Measurements from ENCODE around the gene GRK5.

The GRK5 gene

DNA sequence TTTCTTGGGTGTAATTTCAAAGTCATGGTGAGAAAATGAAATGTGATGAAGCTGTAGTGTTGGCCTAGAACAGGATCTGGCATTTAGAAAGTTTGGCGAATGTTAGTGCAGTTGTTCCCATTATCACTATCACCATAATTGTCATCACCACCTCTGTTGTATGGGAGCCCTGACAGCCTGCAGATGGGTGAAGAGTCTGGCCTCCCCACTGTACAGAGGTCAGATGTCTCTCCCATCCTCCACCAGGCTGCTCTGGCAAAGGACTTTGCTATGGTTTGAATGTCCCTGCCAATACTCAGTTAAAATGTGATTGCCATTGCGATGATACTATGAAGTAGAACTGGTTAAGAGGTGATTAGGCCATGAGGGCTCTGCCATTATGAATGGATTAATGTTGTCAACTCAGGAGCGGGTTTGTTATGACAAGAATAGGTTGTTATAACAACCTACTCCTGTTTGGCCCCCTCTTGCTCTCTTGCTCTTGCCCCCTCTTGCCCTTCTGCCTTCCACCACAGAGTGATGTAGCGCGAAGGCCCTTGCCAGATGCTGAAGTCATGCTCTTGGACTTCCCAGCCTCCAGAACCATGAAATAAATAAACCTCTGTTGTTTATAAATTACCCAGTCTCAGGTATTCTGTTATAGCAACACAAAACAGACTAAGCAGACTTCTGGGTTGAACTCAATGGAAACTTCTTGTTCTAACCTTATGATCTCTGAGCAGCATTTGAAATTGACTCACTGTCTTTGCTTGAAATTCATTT is 90.0 kb downstream of the GRK5 start:
- DNase-seq (ENCODE audit: low read depth in 2 of 2) = no peak

DNA sequence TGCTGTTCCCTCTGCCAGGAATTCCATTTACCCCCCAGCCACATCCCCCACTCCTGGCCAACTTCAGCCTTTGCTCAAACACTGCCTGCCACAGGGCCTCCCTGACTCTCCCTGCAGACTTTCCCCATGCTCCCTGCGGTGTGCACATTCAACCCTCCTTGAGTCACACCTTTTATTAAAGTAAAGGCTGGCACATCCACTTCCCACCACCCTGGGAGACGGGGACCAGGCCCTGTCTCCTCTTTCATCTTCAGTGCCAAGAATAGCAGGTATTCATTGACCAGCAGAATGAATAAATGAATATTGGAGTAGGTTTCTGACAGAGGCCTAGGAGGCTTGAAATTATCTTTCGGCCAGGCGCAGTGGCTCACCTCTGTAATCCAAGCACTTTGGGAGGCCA is 91.4 kb downstream of the GRK5 start:
- no peak for DNase-seq (ENCODE audit: low read depth in 2 of 2)

DNA sequence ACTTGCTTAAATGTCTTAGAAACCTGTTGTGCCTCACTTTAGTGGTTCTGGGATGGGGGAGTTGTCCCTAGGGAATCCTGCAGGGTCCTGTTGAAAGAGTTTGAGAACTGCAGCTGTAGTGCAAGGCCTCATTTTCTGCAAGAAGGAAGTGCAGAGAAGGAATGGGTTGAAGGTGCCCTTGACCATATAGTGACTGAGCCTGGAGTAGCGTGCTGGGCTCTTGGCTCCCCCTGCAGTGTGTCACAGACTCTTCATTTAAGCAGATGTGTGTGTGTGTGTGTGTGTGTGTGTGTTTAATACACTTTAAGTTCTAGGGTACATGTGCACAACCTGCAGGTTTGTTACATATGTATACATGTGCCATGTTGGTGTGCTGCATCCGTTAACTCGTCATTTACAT is 92.2 kb downstream of the GRK5 start:
- DNase-seq (ENCODE audit: low read depth in 2 of 2) = no peak

- peak; percentile 28 to 43 for DNase-seq (ENCODE audit: low read depth in 2 of 2)
Measured at GRCh38 chr10:119301397-119301796, 94.0 kb downstream of the GRK5 start.

- DNase-seq (ENCODE audit: low read depth in 2 of 2) = no peak
Measured at GRCh38 chr10:119302172-119302571, 94.8 kb downstream of the GRK5 start.

- DNase-seq (ENCODE audit: low read depth in 2 of 2) = no peak
Measured at GRCh38 chr10:119302591-119303253, 95.4 kb downstream of the GRK5 start.

DNA sequence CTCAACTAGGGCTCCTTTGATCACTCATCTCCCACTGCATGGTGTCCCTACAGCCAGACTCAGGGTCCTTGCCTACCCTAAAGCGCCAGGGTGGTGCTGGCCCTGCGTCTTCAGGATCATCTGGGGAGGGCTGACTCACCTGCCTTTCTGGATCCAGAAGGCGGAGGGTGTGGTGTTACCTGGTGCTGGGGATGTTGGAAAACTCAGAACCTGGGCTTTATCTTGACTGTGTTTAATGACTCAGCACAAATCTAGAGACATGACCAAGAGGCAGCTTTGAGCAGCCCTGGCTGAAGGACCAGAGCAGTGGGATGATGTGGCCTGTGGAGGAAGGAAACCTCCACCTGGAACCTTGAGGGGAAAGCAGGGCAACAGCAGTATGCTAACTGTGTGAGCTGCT is 96.5 kb downstream of the GRK5 start:
- no peak for DNase-seq (ENCODE audit: low read depth in 2 of 2)

DNA sequence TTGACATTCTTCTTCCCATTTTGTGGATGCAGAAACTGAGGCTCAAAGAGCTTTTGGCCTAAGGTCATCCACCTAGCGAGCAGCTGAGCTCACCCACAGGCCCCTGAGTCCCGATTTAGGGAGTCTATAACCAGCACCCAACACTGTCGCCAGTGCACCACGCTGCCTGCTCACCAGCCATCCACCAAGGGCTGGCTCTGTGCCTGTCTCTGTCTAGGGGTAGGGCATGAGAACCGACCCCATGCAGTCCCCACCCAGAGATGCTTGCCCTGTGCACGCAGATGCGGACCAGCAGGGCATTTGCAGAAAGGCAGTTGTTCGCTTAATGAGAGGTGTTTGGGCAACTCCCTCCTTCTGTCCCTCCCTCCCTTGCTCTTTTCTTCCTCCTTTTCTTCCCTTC is 97.2 kb downstream of the GRK5 start:
- no peak for DNase-seq (ENCODE audit: low read depth in 2 of 2)

- DNase-seq (ENCODE audit: low read depth in 2 of 2) = peak; percentile 72 to 78
Measured at GRCh38 chr10:119305860-119306513, 98.6 kb downstream of the GRK5 start.

DNA sequence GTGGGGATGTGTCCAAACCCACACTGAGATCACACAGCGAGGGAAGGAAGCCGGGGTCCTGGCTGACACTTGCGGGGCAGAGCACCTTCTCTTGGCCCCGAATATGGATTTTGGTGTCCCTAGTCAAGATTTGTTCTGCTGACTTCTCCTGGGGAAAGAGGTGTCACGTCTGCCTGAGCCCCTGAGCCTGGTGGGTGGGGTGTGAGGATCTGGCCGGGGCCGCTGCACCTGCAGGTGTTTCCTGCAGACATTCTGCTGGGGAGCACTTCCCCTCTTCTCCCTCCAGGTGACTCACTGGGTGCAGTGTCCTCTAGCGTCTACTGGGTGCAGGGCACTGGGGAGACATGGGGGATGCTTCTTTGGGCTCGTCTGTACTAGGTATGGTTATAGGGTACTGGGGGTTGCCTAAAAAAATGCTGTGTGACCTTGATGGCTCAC is 99.2 kb downstream of the GRK5 start:
- DNase-seq (ENCODE audit: low read depth in 2 of 2) = peak; percentile 45 to 58

DNA sequence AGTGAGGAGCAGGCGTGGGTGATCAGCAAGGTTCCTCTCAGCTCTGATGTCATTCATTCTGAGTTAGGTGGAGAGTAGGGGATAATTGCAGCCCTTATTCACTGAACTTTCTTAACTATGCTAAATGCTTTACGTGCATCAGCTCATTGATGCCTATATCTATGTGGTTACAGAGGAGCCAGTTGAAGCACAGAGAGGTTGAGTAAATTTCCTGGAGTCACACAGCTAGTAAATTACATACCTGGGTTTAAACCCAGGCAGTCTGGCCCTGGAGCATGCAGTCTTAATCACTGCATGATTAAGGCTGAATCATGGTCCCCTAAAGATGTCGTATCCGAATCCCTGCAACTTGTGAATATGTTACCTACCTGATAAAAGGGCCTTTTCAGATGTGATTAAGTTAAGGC is 99.6 kb downstream of the GRK5 start:
- DNase-seq (ENCODE audit: low read depth in 2 of 2) = no peak

- DNase-seq (ENCODE audit: low read depth in 2 of 2) = no peak
Measured at GRCh38 chr10:119308089-119308488, 100.7 kb downstream of the GRK5 start.

DNA sequence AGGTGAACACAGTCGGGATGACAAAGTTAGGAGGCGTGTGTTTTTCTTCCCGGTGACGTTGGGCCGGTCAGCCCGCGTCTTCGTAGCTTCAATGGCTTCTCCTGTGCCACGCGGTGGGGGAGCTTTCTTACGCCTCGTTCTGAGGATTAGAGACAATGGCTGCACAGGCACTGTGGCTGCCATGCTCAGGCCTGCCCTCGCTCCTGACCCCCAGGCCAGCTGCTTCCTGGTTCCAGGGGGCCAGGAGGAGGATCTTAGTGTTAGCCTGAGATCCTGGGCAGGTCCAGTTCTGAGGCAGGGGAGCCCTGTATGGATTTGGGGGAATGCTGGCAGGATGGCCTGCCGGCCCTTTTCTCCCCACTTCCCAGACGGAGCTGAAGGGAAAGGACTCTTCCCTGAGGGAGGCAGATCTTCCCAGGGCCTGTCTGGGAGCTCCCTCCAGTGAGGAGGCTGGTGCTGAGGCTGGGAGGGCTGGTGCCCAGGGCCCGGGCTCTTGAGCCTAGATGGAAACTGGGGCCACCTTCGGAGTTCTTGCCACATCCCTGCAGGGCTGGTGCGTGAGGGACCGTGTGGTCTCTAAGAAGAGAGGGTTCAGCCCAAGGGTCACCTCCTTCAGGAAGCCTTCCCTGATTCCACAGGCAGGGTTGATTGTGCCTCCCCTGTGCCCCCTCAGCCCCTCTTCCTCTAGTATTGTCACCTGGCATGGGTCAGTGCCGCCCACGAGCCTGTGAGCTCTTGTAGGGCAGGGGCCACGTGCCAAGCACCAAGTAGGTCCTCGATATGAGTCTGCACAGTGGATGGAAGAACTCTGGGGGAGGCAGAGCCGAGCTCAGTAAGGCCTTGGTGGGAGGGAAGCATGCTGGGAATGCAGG is 101.4 kb downstream of the GRK5 start:
- no peak for DNase-seq (ENCODE audit: low read depth in 2 of 2)

GRCh38 chr10:119309423-119309770 is 102.0 kb downstream of the GRK5 start:
- no peak for DNase-seq (ENCODE audit: low read depth in 2 of 2)

- no peak for DNase-seq (ENCODE audit: low read depth in 2 of 2)
Measured at GRCh38 chr10:119310806-119311205, 103.4 kb downstream of the GRK5 start.

DNA sequence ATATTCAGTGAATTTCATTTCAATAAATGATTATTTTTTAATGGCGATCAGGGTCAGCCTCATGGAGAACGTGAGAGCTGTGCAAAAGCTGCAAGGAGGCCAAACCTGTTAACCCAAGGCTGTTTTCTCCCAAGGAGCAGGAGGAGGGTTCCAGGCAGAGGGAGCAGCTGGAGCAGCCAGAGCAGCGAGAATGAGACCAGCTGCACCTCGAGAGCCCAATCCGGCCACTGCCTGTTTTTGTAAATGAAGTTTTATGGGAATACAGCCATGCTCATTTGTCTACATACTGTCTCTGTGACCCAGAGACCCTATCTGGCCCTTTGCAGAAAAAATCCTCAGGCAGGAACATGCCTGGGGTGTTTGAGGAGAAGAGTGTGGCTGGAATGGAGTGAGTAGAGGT is 104.9 kb downstream of the GRK5 start:
- no peak for DNase-seq (ENCODE audit: low read depth in 2 of 2)

- DNase-seq (ENCODE audit: low read depth in 2 of 2) = no peak
Measured at GRCh38 chr10:119313024-119313423, 105.7 kb downstream of the GRK5 start.

DNA sequence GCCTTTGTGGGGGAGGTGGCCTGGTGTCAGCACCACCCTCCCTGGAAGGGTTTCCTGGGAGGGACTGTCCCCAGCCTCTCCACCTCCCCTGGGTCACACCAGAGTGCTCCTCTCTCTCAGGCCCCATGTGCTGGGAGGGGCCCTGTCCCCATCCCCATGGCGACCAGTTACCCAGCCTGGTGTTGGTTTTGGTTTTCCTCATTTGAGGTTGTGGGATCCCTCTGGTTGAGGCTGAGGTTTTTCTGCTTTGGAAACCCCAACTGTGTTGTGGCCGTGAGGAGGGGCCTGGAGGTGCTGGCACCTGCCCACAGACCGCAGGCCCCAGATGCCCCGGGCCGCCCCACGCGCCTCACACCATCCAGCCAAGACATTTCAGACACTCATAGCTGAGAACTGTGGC is 106.3 kb downstream of the GRK5 start:
- DNase-seq (ENCODE audit: low read depth in 2 of 2) = peak in 1 of 2 donors; percentile 25

DNA sequence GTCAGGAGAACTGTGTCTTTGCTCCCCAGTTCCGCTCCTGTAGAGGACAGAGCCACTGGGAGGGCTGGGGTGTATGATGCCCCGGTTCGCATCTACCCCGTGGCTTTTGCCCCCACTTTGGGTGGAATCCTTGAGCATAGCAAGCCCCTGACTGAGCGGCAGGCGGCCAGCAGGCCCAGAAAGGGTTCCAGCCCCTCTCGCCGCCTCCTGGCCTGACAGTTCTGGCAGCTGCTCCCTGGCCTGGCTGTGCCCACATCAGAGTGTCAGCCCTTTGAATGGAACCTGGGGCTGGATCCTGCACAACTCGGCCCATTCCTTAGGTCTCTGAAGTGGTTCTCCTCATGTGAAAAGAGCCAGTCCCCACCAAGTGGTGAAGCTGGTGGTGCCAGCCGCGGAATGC is 106.7 kb downstream of the GRK5 start:
- no peak for DNase-seq (ENCODE audit: low read depth in 2 of 2)

DNA sequence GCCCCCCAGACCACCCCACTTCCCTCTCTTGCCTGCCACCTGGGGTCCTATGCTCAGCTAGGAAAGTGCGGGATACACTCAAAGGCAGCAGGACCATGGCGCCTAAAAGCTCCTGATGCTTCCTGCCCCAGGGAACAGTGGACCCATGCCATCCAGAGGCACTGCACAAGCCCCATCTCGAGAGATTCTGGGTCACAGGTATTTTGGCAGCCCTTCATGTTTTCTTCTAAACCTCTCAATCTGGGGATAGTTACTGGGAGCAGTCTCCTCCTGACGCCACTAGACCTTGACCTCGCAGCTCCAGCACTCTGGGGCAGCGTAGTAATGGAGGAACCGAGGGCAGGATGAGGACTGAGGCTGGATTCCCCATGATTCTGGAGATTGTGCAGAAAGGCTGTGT is 107.1 kb downstream of the GRK5 start:
- DNase-seq (ENCODE audit: low read depth in 2 of 2) = no peak

DNA sequence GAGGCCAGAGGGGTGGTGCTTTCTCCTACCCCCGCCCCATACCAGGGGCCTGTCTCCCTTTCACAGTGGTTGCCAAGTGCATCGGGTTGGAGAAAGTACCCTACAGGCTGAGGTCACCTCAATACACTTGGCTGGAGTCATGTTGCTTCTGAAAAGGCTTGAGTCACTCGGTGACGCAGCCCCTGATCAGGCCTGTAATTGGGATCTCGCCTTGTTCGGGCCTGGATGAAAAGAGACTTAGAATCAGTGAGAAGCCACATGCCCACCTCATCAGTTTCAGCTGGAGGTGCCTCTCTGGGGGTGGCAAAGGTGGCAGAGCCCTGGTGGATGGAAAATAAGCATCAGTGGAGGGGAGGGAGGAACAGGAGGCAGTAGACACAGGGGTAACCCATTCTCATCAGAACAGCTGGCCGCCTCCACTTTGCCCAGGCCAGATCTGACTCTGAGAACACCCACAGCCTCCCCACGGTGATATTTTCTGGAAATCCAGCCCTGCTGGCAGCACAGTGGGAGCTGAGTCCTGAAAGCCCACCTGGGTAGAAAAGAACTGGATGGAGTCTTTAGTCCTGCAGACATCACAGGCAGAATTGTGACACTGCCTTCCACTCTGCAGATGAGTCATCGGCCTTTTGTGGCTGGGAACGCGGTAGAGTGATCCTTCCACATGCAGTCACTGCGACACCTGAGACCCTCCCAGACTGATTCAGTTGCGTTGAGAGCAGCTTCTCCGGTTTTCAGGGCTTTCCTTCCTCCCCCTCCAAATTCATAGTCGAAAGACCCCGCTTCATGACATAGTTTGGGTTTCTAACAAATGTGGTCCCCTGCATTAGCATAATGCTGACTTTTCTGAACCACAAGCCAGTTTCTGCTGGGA is 108.0 kb downstream of the GRK5 start:
- DNase-seq (ENCODE audit: low read depth in 2 of 2) = peak; percentile 42 to 46

Data from stimulated activated CD8-positive, alpha-beta memory T cell treated with anti-CD3 and anti-CD28 coated beads, Interleukin-2, amount 100 ng/mL, for 1 hour (primary cell).